IMR-90 (cell line): ENCODE data around the gene NFATC3.

ENCODE experiments used
- POLR2A ChIP-seq: IDR thresholded peaks from 2 replicates; pipeline ENCODE4 v1.6.1; 2012; ENCODE audit warnings: mild to moderate bottlenecking, low read depth, low read length
- TF ChIP-seq, protein P1 (sequence below): conservative IDR thresholded peaks from 2 replicates; pipeline ENCODE4 v1.5.1; 2012; ENCODE audit warnings: mild to moderate bottlenecking, low read depth, low read length, improper control_type of control experiment

GRCh38 chr16:68086860-68087268 is 1.7 kb downstream of the NFATC3 start:
- TF ChIP-seq, protein P1, sequence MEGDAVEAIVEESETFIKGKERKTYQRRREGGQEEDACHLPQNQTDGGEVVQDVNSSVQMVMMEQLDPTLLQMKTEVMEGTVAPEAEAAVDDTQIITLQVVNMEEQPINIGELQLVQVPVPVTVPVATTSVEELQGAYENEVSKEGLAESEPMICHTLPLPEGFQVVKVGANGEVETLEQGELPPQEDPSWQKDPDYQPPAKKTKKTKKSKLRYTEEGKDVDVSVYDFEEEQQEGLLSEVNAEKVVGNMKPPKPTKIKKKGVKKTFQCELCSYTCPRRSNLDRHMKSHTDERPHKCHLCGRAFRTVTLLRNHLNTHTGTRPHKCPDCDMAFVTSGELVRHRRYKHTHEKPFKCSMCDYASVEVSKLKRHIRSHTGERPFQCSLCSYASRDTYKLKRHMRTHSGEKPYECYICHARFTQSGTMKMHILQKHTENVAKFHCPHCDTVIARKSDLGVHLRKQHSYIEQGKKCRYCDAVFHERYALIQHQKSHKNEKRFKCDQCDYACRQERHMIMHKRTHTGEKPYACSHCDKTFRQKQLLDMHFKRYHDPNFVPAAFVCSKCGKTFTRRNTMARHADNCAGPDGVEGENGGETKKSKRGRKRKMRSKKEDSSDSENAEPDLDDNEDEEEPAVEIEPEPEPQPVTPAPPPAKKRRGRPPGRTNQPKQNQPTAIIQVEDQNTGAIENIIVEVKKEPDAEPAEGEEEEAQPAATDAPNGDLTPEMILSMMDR: no peak
- no peak for TF ChIP-seq POLR2A
